Measurements from ENCODE around the gene GAK. TPM values are rescaled to one million over a fixed set of nuclear protein-coding genes. Genes with fewer than 3 reads are reported as not detected.

Gene GAK
- total and polyA plus RNA-seq, 2 of the 4 experiments (the other 2 are of a cell fraction) = 45.1 to 133 TPM

DNA sequence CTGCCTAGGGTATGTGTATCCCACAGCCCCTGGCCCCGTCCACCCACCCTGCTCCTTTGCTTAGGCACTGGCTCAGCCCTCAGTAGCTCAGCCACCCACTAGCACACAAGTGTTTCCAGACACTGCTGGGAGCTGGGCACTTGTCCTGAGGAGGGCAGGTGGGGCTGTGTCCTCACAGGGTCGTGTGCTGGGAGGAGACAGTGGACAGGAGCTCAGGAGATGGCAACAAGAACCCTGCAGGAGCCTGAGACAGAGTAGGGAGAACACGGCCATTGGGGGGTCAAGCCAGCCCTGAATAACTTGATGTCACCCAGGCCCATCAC lies 100.7 kb downstream of the GAK start:
- no peaks in the 10 kb centered on the region for H3K79me1 ChIP-seq (ENCODE audit: low read depth in 1 of 2, low read length in 2 of 2)
- no peak overlapping the region for H2AK5ac ChIP-seq (ENCODE audit: low read depth, low read length)
- H3K36me3 ChIP-seq (ENCODE audit: control insufficient read depth, insufficient read depth, low read length) = no peaks in the 10 kb centered on the region
- no peak overlapping the region for H3K4me3 ChIP-seq (ENCODE audit: insufficient read depth, low read depth, low read length)
- no peak overlapping the region for H2BK15ac ChIP-seq (ENCODE audit: low read depth, low read length)
- ChIA-PET POLR2A (ENCODE audit: unreplicated experiment) (no interaction called here), CTCF (no interaction called here)
- no peak overlapping the region for H3K4me2 ChIP-seq (ENCODE audit: low read depth, low read length)
- no peak overlapping the region for H4K91ac ChIP-seq (ENCODE audit: insufficient read depth, low read depth, low read length)
- H3K23ac ChIP-seq (ENCODE audit: low read depth, low read length) = no peak overlapping the region
- H2AK9ac ChIP-seq (replicated peaks; ENCODE audit: low read depth, low read length, poor library complexity) = no peak overlapping the region
- H3K14ac ChIP-seq (replicated peaks; ENCODE audit: low read depth, low read length) = no peak overlapping the region
- no peaks in the 10 kb centered on the region for H3K9me1 ChIP-seq (ENCODE audit: insufficient read depth, low read length)
- no peak overlapping the region for H4K5ac ChIP-seq (ENCODE audit: low read depth, low read length)
- no peak overlapping the region for H2BK20ac ChIP-seq (ENCODE audit: low read depth, low read length)
- no peak overlapping the region for H3K9ac ChIP-seq (ENCODE audit: low read depth, low read length)
- in situ Hi-C loops (cut with MboI; ENCODE audit: low sequenced_read_pairs) = no loop called here
- no peak for ATAC-seq (ENCODE audit: low read depth)
- no TSS peak for BruUV-seq (replicated peaks)
- H4K8ac ChIP-seq (ENCODE audit: low read depth in 2 of 2, low read length in 2 of 2) = no peak overlapping the region
- H3K4me1 ChIP-seq (ENCODE audit: control insufficient read depth, insufficient read depth, low read length) = no peaks in the 10 kb centered on the region; the same call in 1 of the 2 replicates
- dilution Hi-C loops (cut with HindIII; ENCODE audit: low sequenced_read_pairs, unreplicated experiment) = no loop called here
- no peak overlapping the region for H2BK5ac ChIP-seq (ENCODE audit: low read depth, low read length, poor library complexity, severe bottlenecking)
- H2AFZ ChIP-seq (replicated peaks; ENCODE audit: low read length, poor library complexity) = no peak overlapping the region
- H3K27ac ChIP-seq (ENCODE audit: insufficient read depth, low read length) = no peak overlapping the region
- H3K9me3 ChIP-seq (ENCODE audit: control insufficient read depth, insufficient read depth, low read length) = peaks cover 5% of the 10 kb centered on the region; the same call in 1 of the 2 replicates
- intact Hi-C loops (cut with micrococcal nuclease) = no loop called here
- H3K18ac ChIP-seq (ENCODE audit: low read depth, low read length) = no peak overlapping the region
- H4K20me1 ChIP-seq (ENCODE audit: insufficient read depth, low read length) = peaks cover 3% of the 10 kb centered on the region; the same call in 1 of the 2 replicates
- no peak overlapping the region for H3K56ac ChIP-seq (ENCODE audit: extremely low read depth, insufficient read depth, low read length)
- no peak overlapping the region for H2BK120ac ChIP-seq (ENCODE audit: low read depth, low read length)
- TF ChIP-seq BHLHE40 (IDR thresholded peaks at IDR 0.05; ENCODE audit: low read depth, low read length) (no peak), CEBPB (IDR thresholded peaks at IDR 0.05; ENCODE audit: low read depth, low read length) (no peak), FOS (IDR thresholded peaks at IDR 0.05; ENCODE audit: low read depth, low read length) (no peak), MXI1 (IDR thresholded peaks at IDR 0.05; ENCODE audit: borderline replicate concordance, low read depth, low read length) (no peak), RFX5 (IDR thresholded peaks at IDR 0.05; ENCODE audit: low read depth, low read length) (no peak), CHD1 (IDR thresholded peaks at IDR 0.05; ENCODE audit: low read depth, low read length) (no peak), RCOR1 (IDR thresholded peaks at IDR 0.05; ENCODE audit: insufficient replicate concordance, low read length) (no peak), POLR2A (IDR thresholded peaks at IDR 0.05; ENCODE audit: low read depth, low read length) (no peak), SMC3 (IDR thresholded peaks at IDR 0.05; ENCODE audit: low read depth, low read length) (no peak), MAFK (IDR thresholded peaks at IDR 0.05; ENCODE audit: low read depth, low read length) (no peak), RAD21 (IDR thresholded peaks at IDR 0.05; ENCODE audit: low read length) (no peak), MAZ (IDR thresholded peaks at IDR 0.05; ENCODE audit: borderline replicate concordance, low read depth, low read length) (no peak), USF2 (IDR thresholded peaks at IDR 0.05; ENCODE audit: low read depth, low read length) (no peak), NFE2L2 (IDR thresholded peaks at IDR 0.05; ENCODE audit: low read depth, low read length) (no peak)
- TF ChIP-seq, protein P1, sequence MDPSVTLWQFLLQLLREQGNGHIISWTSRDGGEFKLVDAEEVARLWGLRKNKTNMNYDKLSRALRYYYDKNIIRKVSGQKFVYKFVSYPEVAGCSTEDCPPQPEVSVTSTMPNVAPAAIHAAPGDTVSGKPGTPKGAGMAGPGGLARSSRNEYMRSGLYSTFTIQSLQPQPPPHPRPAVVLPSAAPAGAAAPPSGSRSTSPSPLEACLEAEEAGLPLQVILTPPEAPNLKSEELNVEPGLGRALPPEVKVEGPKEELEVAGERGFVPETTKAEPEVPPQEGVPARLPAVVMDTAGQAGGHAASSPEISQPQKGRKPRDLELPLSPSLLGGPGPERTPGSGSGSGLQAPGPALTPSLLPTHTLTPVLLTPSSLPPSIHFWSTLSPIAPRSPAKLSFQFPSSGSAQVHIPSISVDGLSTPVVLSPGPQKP (IDR thresholded peaks at IDR 0.05; ENCODE audit: borderline replicate concordance, low read depth, low read length) = no peak
- TF ChIP-seq, protein P2, sequence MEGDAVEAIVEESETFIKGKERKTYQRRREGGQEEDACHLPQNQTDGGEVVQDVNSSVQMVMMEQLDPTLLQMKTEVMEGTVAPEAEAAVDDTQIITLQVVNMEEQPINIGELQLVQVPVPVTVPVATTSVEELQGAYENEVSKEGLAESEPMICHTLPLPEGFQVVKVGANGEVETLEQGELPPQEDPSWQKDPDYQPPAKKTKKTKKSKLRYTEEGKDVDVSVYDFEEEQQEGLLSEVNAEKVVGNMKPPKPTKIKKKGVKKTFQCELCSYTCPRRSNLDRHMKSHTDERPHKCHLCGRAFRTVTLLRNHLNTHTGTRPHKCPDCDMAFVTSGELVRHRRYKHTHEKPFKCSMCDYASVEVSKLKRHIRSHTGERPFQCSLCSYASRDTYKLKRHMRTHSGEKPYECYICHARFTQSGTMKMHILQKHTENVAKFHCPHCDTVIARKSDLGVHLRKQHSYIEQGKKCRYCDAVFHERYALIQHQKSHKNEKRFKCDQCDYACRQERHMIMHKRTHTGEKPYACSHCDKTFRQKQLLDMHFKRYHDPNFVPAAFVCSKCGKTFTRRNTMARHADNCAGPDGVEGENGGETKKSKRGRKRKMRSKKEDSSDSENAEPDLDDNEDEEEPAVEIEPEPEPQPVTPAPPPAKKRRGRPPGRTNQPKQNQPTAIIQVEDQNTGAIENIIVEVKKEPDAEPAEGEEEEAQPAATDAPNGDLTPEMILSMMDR (conservative IDR thresholded peaks at IDR 0.05; ENCODE audit: low read depth, low read length) = no peak
- 49% methylated on average over 2 of the region's 3 CpGs; no CpG with 5 or more reads in 1 of the 2 experiments for WGBS, 2 experiments (ENCODE audit: extremely low coverage in 2 of 2, insufficient read length in 1 of 2)
- peaks cover 45% of the 10 kb centered on the region for H3K27me3 ChIP-seq (ENCODE audit: control insufficient read depth, insufficient read depth, low read length)
- no peak for DNase-seq
- no peak overlapping the region for H3K4ac ChIP-seq (ENCODE audit: low read depth, low read length)

Measured in IMR-90 (cell line).